GM12878 (cell line): ENCODE data around the gene RINL. TPM values are rescaled to one million over a fixed set of nuclear protein-coding genes. Genes with fewer than 3 reads are reported as not detected.
A peak's percentile ranks its signal among the peaks of the same experiment; 100 is the strongest.

ENCODE experiments used
- EED ChIP-seq: sonication (generic); IDR thresholded peaks from 2 replicates; pipeline ENCODE4 v1.6.1; 2016; ENCODE audit warnings: antibody characterized with exemption, low read depth
- NR2F1 ChIP-seq: fragments of 450-650 bp; conservative IDR thresholded peaks from 2 replicates; pipeline ENCODE4 v1.6.1; 2017; ENCODE audit warnings: mild to moderate bottlenecking
- RAD21 ChIP-seq: IDR thresholded peaks from 2 replicates; pipeline ENCODE4 v1.6.1; 2011; ENCODE audit warnings: mild to moderate bottlenecking, low read depth, low read length, moderate library complexity; ENCODE audit not compliant: insufficient read depth
- polyA plus RNA-seq, 11 experiments: library from polyadenylated mRNA; depleted of rRNA in 4 of 11; unstranded in 6 of 11; stranded (reverse) in 5 of 11; fragments of >200 nt; fragmentation: Nextera tagmentation in 4 of 11; fragmentation: Illumina TruSeq in 1 of 11; extraction: Ambion mirVana in 4 of 11; extraction: Trizol in 1 of 11; gene quantifications; 1 replicate in 1 of 11; 2 replicates in 10 of 11; pipeline versions ENCODE4 v1.2.1 to v1.2.3, GENCODE V29; 2011 to 2016; ENCODE audit warnings: inconsistent platforms in 2 of 11, missing spikeins in 2 of 11, low read depth in 1 of 11
- total RNA-seq, 4 experiments: library from RNA; depleted of rRNA in 3 of 4; stranded (reverse); fragments of >200 nt in 3 of 4; fragmentation: Illumina TruSeq in 1 of 4; extraction: Trizol in 1 of 4; gene quantifications; 2 replicates each; pipeline versions ENCODE4 v1.2.1 to v1.2.3, GENCODE V29; 2013 to 2021
- TF ChIP-seq, protein P1 (sequence below): IDR thresholded peaks from 2 replicates; pipeline ENCODE4 v1.6.1; 2012; ENCODE audit warnings: improper control_type of control experiment, low read depth, low read length; ENCODE audit not compliant: insufficient replicate concordance

The RINL gene
- total and polyA plus RNA-seq, 10 of the 15 experiments (the other 5 are each of a cell fraction or from before 2014, with no cell fraction given) = 14.5 to 64.2 (median 47.6) TPM

DNA sequence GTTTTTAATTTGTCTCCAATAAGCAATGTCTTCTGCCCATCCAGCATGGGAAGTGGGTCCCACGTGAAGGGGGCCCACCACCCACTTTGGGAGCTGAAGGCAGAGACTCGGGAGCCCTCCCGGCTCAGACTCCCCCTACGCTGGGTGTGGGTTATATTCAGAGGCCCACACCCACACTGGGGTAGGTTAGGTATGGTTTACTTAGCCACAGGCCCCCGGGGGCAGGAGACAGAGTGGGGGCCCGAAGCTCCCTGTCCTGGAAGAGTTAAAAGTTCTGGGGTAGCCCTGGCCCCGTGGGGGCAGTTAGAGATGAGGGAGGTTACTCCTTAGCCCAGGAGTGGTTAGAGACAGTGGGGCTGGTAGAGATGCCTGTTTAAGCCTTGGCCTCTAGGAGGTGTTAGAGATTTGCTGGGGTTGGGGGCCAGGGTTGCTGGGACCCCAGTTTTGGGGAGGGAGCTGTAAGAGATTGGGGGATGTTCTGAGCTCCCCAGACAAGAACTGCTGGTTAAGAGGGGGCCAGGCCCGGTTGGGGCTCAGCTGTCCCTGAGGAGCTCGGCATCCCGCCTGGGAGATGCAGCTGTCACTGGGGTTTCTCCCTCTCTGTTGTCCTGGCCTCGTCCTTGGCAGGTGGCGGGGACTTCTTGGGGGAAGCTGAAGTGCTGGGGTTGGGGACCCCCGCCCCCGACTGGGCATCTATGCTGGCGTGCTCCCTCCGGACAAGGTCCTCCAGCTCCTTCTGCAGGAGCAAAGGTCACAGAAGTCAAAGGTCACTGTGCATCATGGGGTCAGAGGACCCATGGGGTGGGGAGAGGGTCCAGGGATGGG is 712 bp upstream of the RINL start (continued):
- TF ChIP-seq, protein P1, sequence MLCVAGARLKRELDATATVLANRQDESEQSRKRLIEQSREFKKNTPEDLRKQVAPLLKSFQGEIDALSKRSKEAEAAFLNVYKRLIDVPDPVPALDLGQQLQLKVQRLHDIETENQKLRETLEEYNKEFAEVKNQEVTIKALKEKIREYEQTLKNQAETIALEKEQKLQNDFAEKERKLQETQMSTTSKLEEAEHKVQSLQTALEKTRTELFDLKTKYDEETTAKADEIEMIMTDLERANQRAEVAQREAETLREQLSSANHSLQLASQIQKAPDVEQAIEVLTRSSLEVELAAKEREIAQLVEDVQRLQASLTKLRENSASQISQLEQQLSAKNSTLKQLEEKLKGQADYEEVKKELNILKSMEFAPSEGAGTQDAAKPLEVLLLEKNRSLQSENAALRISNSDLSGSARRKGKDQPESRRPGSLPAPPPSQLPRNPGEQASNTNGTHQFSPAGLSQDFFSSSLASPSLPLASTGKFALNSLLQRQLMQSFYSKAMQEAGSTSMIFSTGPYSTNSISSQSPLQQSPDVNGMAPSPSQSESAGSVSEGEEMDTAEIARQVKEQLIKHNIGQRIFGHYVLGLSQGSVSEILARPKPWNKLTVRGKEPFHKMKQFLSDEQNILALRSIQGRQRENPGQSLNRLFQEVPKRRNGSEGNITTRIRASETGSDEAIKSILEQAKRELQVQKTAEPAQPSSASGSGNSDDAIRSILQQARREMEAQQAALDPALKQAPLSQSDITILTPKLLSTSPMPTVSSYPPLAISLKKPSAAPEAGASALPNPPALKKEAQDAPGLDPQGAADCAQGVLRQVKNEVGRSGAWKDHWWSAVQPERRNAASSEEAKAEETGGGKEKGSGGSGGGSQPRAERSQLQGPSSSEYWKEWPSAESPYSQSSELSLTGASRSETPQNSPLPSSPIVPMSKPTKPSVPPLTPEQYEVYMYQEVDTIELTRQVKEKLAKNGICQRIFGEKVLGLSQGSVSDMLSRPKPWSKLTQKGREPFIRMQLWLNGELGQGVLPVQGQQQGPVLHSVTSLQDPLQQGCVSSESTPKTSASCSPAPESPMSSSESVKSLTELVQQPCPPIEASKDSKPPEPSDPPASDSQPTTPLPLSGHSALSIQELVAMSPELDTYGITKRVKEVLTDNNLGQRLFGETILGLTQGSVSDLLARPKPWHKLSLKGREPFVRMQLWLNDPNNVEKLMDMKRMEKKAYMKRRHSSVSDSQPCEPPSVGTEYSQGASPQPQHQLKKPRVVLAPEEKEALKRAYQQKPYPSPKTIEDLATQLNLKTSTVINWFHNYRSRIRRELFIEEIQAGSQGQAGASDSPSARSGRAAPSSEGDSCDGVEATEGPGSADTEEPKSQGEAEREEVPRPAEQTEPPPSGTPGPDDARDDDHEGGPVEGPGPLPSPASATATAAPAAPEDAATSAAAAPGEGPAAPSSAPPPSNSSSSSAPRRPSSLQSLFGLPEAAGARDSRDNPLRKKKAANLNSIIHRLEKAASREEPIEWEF = no peak
- TF ChIP-seq EED = no peak
- TF ChIP-seq RAD21 = 0 out of 2 replicates have a peak, but pooled peaks have one; percentile 14
- TF ChIP-seq NR2F1 = peak; percentile 64
